ENCODE data around the gene CTBP2. TPM values are rescaled to one million over a fixed set of nuclear protein-coding genes. Genes with fewer than 3 reads are reported as not detected.

CTBP2 gene
- polyA plus RNA-seq, 1 experiment: 72.9 TPM

GRCh38 chr10:125009661-125010161, 150.7 kb downstream of the CTBP2 start:
- no peaks in the 10 kb centered on the region for H3K27me3 ChIP-seq (ENCODE audit: control insufficient read depth, insufficient read depth, low read length)
- H3K36me3 ChIP-seq (ENCODE audit: control insufficient read depth, insufficient read depth, low read length): peaks cover 7% of the 10 kb centered on the region
- no peak for TF ChIP-seq CTCF (IDR thresholded peaks at IDR 0.05; ENCODE audit: insufficient read depth, low read depth, low read length)
- CTCF ChIA-PET: interaction anchor here (1.6 to 3.2 kb wide), 3 partner anchors 10 to 51 kb away, joined by 4 to 13 read pairs (median 5); no protein-coding TSS in a partner anchor
- POLR2A ChIA-PET: no interaction called here
- H3K4me3 ChIP-seq (ENCODE audit: low read depth, low read length): no peak overlapping the region
- no peak for DNase-seq (ENCODE audit: low read depth)

- DNase-seq (ENCODE audit: low read depth): no peak
- Histone ChIP-seq H3K4me3 (ENCODE audit: low read depth, low read length) (no peak overlapping the region), H3K36me3 (ENCODE audit: control insufficient read depth, insufficient read depth, low read length) (peaks cover 7% of the 10 kb centered on the region), H3K27me3 (ENCODE audit: control insufficient read depth, insufficient read depth, low read length) (no peaks in the 10 kb centered on the region)
- POLR2A ChIA-PET: no interaction called here
- no peak for TF ChIP-seq CTCF (IDR thresholded peaks at IDR 0.05; ENCODE audit: insufficient read depth, low read depth, low read length)
- CTCF ChIA-PET: interaction anchor here (1.4 to 3.2 kb wide), 5 partner anchors 8 to 52 kb away, joined by 3 to 13 read pairs (median 5); no protein-coding TSS in a partner anchor
These were observed 151.4 kb downstream of the CTBP2 start for GRCh38 chr10:125008689-125009638.

GRCh38 chr10:125007436-125007835, 152.9 kb downstream of the CTBP2 start:
- POLR2A ChIA-PET: interaction anchor here (0.6 to 0.8 kb wide), 2 partner anchors 14 to 74 kb away, joined by 3 to 4 read pairs; no protein-coding TSS in a partner anchor
- CTCF ChIA-PET: interaction anchor here (0.6 to 1.7 kb wide), 6 partner anchors 15 to 55 kb away, joined by 3 to 5 read pairs (median 3); no protein-coding TSS in a partner anchor
- no peak for TF ChIP-seq CTCF (IDR thresholded peaks at IDR 0.05; ENCODE audit: insufficient read depth, low read depth, low read length)
- peaks cover 16% of the 10 kb centered on the region for H3K36me3 ChIP-seq (ENCODE audit: control insufficient read depth, insufficient read depth, low read length)
- no peaks in the 10 kb centered on the region for H3K27me3 ChIP-seq (ENCODE audit: control insufficient read depth, insufficient read depth, low read length)
- no peak overlapping the region for H3K4me3 ChIP-seq (ENCODE audit: low read depth, low read length)
- no peak for DNase-seq (ENCODE audit: low read depth)

- CTCF ChIA-PET: interaction anchor here (1.0 to 1.7 kb wide), 6 partner anchors 14 to 55 kb away, joined by 3 to 5 read pairs (median 3); no protein-coding TSS in a partner anchor
- DNase-seq (ENCODE audit: low read depth): peak; percentile 89
These were observed 153.4 kb downstream of the CTBP2 start for GRCh38 chr10:125006921-125007426.

More at GRCh38 chr10:125006921-125007426, 153.4 kb downstream of the CTBP2 start:
- peaks cover 19% of the 10 kb centered on the region for H3K36me3 ChIP-seq (ENCODE audit: control insufficient read depth, insufficient read depth, low read length)
- H3K27me3 ChIP-seq (ENCODE audit: control insufficient read depth, insufficient read depth, low read length): no peaks in the 10 kb centered on the region
- TF ChIP-seq CTCF (IDR thresholded peaks at IDR 0.05; ENCODE audit: insufficient read depth, low read depth, low read length): no peak
- POLR2A ChIA-PET: interaction anchor here (0.6 to 0.8 kb wide), 2 partner anchors 15 to 73 kb away, joined by 3 to 4 read pairs; no protein-coding TSS in a partner anchor
- no peak overlapping the region for H3K4me3 ChIP-seq (ENCODE audit: low read depth, low read length)
